Cortex of kidney (tissue), 1 donor: ENCODE data around the gene MAGOHB.
A peak's percentile ranks its signal among the peaks of the same experiment; 100 is the strongest.
"Not testable (repeated sequence)": the region's sequence is repeated elsewhere in the genome, so short reads cannot be mapped to it uniquely, and the experiment has no call there.

ENCODE experiments used
- DNase-seq: peaks from one replicate; lab custom pipeline; 2025; lab: John Stamatoyannopoulos, UW

The MAGOHB gene

DNA sequence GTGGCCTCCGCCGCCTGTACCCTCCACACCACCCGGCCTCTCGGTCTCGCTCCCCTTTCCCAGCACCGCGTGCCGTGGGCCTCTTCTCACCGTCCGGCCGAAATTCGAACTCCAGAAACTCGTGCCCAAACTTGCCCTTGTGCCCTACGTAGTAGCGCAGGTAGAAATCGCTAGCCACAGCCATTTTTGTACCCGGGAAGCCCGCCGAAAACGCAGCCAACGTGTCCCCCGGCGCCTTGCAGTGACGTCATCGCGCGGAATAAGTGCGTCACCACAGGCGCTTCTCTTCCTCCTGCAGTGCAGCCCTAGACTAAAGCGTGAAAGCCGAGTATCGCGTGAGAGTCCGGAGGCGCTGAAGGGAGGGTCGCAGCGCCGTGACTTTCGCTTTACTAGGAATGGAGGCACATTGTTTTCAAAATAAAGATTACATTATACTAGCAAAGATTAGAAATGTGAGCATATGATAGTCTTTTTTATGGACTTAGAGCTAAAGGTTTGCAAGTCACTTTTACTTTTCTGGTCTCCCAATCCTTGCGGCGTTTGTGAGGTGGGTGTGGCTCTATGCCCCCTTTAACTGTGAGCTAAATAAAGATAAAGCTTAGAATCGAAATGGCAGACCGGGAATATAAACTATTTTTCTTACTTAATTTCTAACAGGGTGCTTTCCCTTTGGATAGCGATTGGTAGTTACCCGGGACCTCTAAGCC is at the start of gene MAGOHB:
Gene MAGOHB, minus strand, starts transcription at position 261 of the 707 bp plus-strand sequence. Its CDS starts 77 bp downstream, at position 184.
- DNase-seq = peak; percentile 50

DNA sequence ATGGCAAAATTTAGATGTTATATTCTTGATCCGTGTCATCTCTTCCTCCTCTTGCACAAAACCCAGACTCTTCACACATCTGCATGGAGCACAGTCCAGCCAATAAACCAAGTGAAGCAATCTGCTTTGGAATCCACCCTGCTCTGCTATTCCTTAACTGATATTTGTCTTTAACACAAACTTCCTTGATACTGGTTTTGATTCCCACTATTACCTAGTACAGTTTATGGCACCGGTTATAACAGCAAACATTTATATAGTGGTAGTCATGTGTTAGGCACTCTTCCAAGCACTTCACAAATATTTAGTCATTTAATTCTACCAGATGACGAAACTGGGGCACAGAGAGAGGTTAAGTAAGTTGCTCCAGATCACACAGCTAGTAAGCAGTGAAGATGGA is 47.9 kb upstream of the MAGOHB start:
- DNase-seq = no peak

GRCh38 chr12:10654003-10654402 is 40.6 kb upstream of the MAGOHB start:
- no peak for DNase-seq

DNA sequence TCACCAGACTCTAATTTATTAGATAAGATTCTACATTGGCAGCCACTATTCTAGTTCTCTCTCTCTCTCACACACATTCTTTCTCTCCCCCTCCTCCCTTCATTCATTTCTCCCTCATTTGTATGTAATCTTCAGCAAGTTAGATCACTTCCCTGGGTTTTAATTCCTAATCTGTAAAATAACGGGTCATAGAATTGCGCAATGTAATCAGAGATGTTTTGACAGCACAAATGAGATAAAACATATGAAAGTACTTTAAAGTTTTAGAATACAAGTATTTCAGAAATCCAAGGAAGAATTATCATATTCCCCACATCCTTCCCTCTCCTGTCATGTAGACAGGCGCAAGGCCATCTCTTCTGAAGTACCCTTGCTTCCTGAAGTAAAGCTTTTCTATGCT is 38.8 kb upstream of the MAGOHB start:
- no peak for DNase-seq

GRCh38 chr12:10646576-10646975 is 33.2 kb upstream of the MAGOHB start:
- not testable (repeated sequence) for DNase-seq

GRCh38 chr12:10645910-10646309 is 32.5 kb upstream of the MAGOHB start:
- DNase-seq = no peak

GRCh38 chr12:10641735-10642500 is 28.5 kb upstream of the MAGOHB start:
- no peak for DNase-seq

GRCh38 chr12:10638728-10639127 is 25.3 kb upstream of the MAGOHB start:
- DNase-seq = no peak

GRCh38 chr12:10636611-10637010 is 23.2 kb upstream of the MAGOHB start:
- DNase-seq = no peak

DNA sequence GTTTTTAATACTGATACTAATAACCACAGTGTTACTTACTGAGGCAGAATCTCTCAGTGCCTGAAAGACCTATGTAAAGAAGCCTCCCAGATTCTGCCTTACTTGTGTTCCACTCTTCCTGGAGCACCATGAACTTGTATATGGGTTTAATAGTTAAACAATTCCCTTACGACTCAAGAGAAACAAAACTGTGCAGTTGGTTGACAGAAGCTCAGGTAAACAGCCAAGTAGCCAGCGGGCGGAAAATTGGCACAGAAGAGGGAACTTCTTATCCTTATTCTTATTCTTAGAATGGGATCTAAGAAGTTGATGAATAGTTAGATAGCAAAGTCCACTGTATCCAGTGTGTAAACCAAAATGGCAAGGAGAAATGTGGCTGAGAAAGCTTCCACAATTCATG is 22.7 kb upstream of the MAGOHB start:
- no peak for DNase-seq

DNA sequence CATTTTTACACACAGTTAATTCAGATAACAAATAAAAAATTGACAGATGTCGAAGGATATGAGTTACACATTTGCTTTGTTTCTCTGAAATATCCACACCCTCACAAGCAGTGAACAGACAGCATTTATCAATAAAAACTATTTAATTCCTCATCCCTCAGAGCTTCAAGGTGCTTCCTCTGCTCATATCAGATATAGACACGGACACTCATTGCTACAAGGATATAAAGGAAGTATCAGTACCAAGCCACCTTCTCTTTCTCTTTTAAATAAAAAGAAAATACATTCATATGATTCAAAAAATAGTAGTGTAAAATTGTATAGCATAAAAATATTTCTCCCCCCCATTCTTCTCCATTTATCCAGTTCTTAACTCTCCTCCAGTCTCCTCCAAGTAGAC is 21.9 kb upstream of the MAGOHB start:
- no peak for DNase-seq

DNA sequence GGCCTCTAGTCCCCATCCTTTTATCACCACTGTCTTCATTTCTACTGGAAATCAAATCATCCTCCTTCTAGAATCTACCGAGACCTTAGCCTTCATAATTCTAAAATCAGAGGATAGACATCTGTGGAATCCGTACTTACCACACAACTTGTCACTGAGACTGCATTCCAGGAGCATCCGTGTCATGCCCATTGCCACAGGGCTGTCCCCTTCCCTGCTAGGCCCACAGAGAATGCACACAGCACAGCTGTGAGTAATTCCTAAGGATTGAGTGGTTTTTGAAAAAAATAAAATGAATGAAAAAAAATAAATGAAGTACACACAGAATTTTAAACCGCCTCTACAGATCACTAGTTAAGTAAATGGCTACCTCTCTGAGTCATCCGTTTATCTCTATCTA is 21.0 kb upstream of the MAGOHB start:
- no peak for DNase-seq

GRCh38 chr12:10633541-10633940 is 20.1 kb upstream of the MAGOHB start:
- DNase-seq = no peak

GRCh38 chr12:10632226-10632625 is 18.8 kb upstream of the MAGOHB start:
- DNase-seq = no peak

DNA sequence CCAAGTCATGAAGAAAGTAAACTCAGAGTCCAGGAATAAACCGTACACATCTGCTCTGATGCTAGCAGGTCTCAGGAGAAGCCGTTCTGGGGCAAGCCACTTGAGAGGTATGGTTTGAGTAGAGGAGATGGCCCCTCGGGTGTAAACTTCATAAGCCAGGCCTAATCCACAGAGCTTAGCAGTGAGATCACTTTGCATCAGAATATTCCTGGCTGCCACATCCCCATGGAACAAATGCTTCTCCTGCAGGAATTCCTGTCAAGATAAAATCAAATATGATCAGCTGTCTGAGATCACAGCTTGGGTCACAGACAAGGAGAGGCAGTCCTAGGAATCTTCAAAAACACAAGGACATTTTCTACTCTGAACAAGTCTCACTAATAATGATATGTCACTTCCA is 11.2 kb upstream of the MAGOHB start:
- DNase-seq = no peak

GRCh38 chr12:10623131-10623530 is 9.7 kb upstream of the MAGOHB start:
- no peak for DNase-seq

- no peak for DNase-seq
These were observed 7.9 kb upstream of the MAGOHB start for GRCh38 chr12:10621278-10621677.

GRCh38 chr12:10620078-10620779 is 6.8 kb upstream of the MAGOHB start:
- DNase-seq = no peak

DNA sequence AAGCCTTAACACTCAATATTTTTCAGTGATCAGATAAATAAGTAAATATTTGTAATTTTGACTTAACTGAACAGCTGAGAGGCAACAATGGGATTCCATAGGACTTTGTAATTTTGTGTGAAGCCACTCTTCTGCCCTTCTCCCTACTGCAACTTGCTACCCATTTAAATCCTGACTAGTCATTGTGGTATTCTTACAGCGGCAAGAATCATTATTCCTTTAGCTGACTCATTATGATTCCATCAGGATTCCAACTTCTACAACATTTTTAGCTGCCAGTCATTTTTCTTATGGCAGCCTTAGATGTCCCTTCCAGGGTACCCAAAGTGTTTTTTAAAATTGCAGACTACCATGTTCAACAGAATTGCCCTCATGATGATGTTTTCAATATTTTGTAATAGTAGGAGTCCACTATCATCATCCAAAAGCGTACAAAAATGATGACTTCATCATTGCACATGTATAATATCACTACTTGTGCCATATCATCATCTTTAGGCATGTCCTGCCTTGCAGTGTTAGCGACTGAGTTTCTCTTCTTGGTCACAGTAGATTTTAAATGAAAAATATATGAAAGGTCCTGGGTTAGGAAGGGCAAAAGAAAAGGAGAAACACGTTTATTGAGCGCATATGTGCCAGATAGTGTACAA is 5.1 kb upstream of the MAGOHB start:
- no peak for DNase-seq

DNA sequence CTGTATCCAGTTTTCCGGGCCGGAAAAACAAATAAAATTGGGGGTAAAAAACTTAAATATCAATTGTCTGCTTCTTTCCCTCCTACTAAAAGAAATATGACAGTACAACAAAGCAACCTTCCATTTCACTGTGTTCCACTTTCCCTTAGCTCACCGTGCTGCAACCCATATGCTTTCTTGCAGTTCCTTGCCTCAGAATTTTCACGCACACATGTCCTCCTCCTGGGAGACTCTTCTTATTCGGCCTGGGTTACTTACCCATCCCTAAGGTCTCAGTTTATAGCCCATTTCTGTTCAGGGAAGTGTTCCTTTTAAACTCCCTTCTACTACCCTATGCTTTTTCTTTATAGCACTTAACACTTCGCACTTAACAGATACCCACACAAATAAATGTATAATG is 4.5 kb upstream of the MAGOHB start:
- no peak for DNase-seq

- no peak for DNase-seq
These were observed 2.1 kb upstream of the MAGOHB start for GRCh38 chr12:10615532-10615931.

DNA sequence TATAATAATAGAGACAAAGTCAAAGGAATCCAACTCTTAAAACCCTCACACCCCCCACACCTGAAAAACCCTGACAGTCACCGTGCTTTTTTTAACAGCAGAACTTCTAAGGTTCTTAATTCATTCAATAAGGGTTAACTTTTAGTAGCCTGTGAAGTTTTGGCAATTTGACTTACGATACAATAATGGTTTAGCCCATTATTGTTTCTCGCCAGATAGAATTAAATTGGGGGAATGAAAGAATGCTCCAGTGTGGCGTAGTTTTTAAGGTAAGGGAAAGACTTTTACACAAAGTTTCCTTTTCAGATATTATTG is 604 bp upstream of the MAGOHB start:
- DNase-seq = no peak

DNA sequence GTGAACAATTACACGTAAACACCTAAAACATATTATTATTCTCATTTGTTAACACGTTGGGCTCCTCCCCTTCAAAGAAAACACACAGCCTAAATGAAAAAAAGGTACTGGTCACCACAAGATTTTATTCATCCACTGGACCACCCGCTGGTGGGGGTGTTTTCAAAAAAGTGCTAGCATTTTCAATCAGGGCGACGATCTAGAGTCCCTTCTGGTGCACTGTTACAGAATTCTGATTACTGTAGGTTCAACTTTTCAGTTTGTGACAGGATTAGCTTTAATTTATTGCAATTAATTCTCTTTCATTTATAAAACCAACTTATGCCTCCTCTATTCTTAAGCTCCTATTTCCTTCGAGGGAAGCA is 443 bp downstream of the MAGOHB start:
- no peak for DNase-seq
